HepG2 (cell line): ENCODE measurements around the gene PAFAH1B1. TPM values are rescaled to one million over a fixed set of nuclear protein-coding genes. Genes with fewer than 3 reads are reported as not detected.

Experiments
- ATAC-seq: fragments of 200-7000 bp; cut with Tn5 transposase; 3 replicates; pipeline ENCODE4 v1.9.1; 2020; ENCODE audit warnings: mild to moderate bottlenecking, moderate library complexity
- BruUV-seq: library from RNA; stranded (reverse); fragments of 400-500 nt; replicated peaks from 2 replicates; lab custom pipeline; 2021; lab: Mats Ljungman, UMichigan
- CTCF ChIA-PET: fragments of 300-600 bp; formaldehyde crosslinking; extraction: SDS; loops from one replicate; lab custom pipeline; 2021; ENCODE audit warnings: low total read pairs, inconsistent platforms, low intra/inter-chr PET ratio; lab: Yijun Ruan, JAX
- POLR2A ChIA-PET: fragments of 350-600 bp; sonication (Branson Sonifier 250); formaldehyde crosslinking; loops from one replicate; lab custom pipeline; 2020; ENCODE audit warnings: antibody characterized with exemption, inconsistent platforms; lab: Yijun Ruan, JAX
- DNase-seq: peaks from one replicate; pipeline ENCODE4 v3.0.0-alpha.2; 2015; ENCODE audit warnings: low spot score
- FAIRE-seq: peaks from 3 replicates; lab custom pipeline; 2011; peaks lifted over from hg19 to GRCh38; lab: Jason Lieb, UNC
- H2AFZ ChIP-seq: one replicate; pipeline ENCODE4 v1.6.1; 2011; ENCODE audit warnings: low read length, inconsistent platforms
- H3K27ac ChIP-seq: fragments of 300-600 bp; 3 replicates; pipeline ENCODE4 v1.8.0; 2011; ENCODE audit warnings: mixed run types, mild to moderate bottlenecking, mixed read lengths, low read length, inconsistent platforms; ENCODE audit not compliant: insufficient read depth; ENCODE audit errors: extremely low read length
- H3K27me3 ChIP-seq, 2 experiments: fragments of 200-600 bp in 1 of 2; 2 replicates in 1 of 2; 3 replicates in 1 of 2; pipeline versions ENCODE4 v1.6.0 to v1.8.0; 2011; ENCODE audit warnings: low read length in 2 of 2, mild to moderate bottlenecking in 2 of 2, moderate library complexity in 2 of 2, inconsistent platforms in 1 of 2; ENCODE audit not compliant: insufficient read depth in 2 of 2, control insufficient read depth in 1 of 2
- H3K36me3 ChIP-seq, 2 experiments: fragments of 200-600 bp in 1 of 2; replicated peaks in 1 of 2; 2 replicates in 1 of 2; 3 replicates in 1 of 2; pipeline versions ENCODE4 v1.5.1 to v1.8.0; 2011; ENCODE audit warnings: low read length in 2 of 2, inconsistent platforms in 1 of 2; ENCODE audit not compliant: insufficient read depth in 2 of 2, control insufficient read depth in 1 of 2
- H3K4me1 ChIP-seq: 2 replicates; pipeline ENCODE4 v1.5.1; 2012; ENCODE audit warnings: low read length, inconsistent platforms; ENCODE audit not compliant: insufficient read depth
- H3K4me2 ChIP-seq: 2 replicates; pipeline ENCODE4 v1.6.0; 2011; ENCODE audit warnings: low read depth, low read length, inconsistent platforms
- H3K4me3 ChIP-seq, 3 experiments: fragments of 200-600 bp in 1 of 3; sonication (generic), shearing (Covaris generic) in 1 of 3; replicated peaks in 1 of 3; 2 replicates each; pipeline ENCODE4 v1.5.1; 2011 to 2016; ENCODE audit warnings: low read length in 3 of 3, inconsistent platforms in 2 of 3, low read depth in 2 of 3, mild to moderate bottlenecking in 2 of 3, control low read depth in 1 of 3, mixed read lengths in 1 of 3; ENCODE audit not compliant: insufficient read depth in 1 of 3
- H3K79me2 ChIP-seq: one replicate; pipeline ENCODE4 v1.6.1; 2011; ENCODE audit warnings: low read length, inconsistent platforms; ENCODE audit not compliant: insufficient read depth
- H3K9ac ChIP-seq: 2 replicates; pipeline ENCODE4 v1.6.0; 2011; ENCODE audit warnings: mild to moderate bottlenecking, low read depth, low read length, inconsistent platforms; ENCODE audit not compliant: insufficient read depth
- H3K9me3 ChIP-seq: 2 replicates; pipeline ENCODE4 v1.5.1; 2012; ENCODE audit warnings: mild to moderate bottlenecking, low read length
- H4K20me1 ChIP-seq: 2 replicates; pipeline ENCODE4 v1.6.0; 2011; ENCODE audit warnings: inconsistent platforms, mild to moderate bottlenecking, low read length, moderate library complexity; ENCODE audit not compliant: insufficient read depth
- MAFF ChIP-seq: IDR thresholded peaks from 2 replicates; pipeline ENCODE4 v1.6.1; 2011; ENCODE audit warnings: low read depth, low read length, improper control_type of control experiment
- MLX ChIP-seq: IDR thresholded peaks from 2 replicates; pipeline ENCODE4 v1.6.1; 2016
- NFE2L2 ChIP-seq: fragments of 150-350 bp; IDR thresholded peaks from 2 replicates; pipeline ENCODE4 v1.6.1; 2014; ENCODE audit warnings: low read length
- PAX8 ChIP-seq: sonication (generic); formaldehyde crosslinking; IDR thresholded peaks from 2 replicates; pipeline ENCODE4 v1.8.0; 2022; ENCODE audit warnings: mild to moderate bottlenecking, missing genetic modification reagents, borderline replicate concordance
- SETDB1 ChIP-seq: sonication (generic); formaldehyde crosslinking; IDR thresholded peaks from 2 replicates; pipeline ENCODE4 v1.5.1; 2020; ENCODE audit warnings: missing genetic modification reagents, mild to moderate bottlenecking, borderline replicate concordance
- SNRNP70 ChIP-seq: fragments of 200-400 bp; formaldehyde crosslinking; IDR thresholded peaks from 2 replicates; pipeline ENCODE4 v1.6.1; 2017; ENCODE audit warnings: mild to moderate bottlenecking, low read depth, low read length, moderate library complexity
- TEAD3 ChIP-seq: optimal IDR thresholded peaks from 2 replicates; pipeline ENCODE3; 2016; ENCODE audit warnings: borderline replicate concordance
- ZFP1 ChIP-seq: IDR thresholded peaks from 2 replicates; pipeline ENCODE4 v1.6.1; 2016
- ZNF121 ChIP-seq: sonication (generic); formaldehyde crosslinking; IDR thresholded peaks from 2 replicates; pipeline ENCODE4 v1.5.0; 2020; ENCODE audit warnings: mild to moderate bottlenecking, missing genetic modification reagents
- ZNF160 ChIP-seq: sonication (generic); formaldehyde crosslinking; IDR thresholded peaks from 2 replicates; pipeline ENCODE4 v1.8.0; 2022; ENCODE audit warnings: mild to moderate bottlenecking, inconsistent platforms, missing genetic modification reagents
- WGBS: methylation state at CpG from one replicate; pipeline ENCODE4 v1.1.6; 2017; ENCODE audit warnings: low lambda C conversion rate; 5-methylcytosine and 5-hydroxymethylcytosine counted together
- in situ Hi-C: cut with HindIII; loops from 2 replicates; pipeline ENCODE4 v1.10.0; 2017; ENCODE audit warnings: low pct_unique_long_range_greater_than_20kb; ENCODE audit not compliant: extremely low pct_ligation_motif_present
- intact Hi-C: fragments of 100-400 bp; cut with micrococcal nuclease; formaldehyde crosslinking; loops from one replicate; pipeline ENCODE4 v1.10.0; 2022; ENCODE audit not compliant: unreplicated experiment
- polyA plus RNA-seq, 8 experiments: library from polyadenylated mRNA; depleted of rRNA in 3 of 8; stranded (reverse) in 7 of 8; unstranded in 1 of 8; fragments of >200 nt; fragmentation: Illumina TruSeq in 4 of 8; extraction: Trizol in 4 of 8; gene quantifications; 2 replicates each; pipeline versions ENCODE4 v1.2.1 to v1.2.3, GENCODE V29; 2011 to 2016; ENCODE audit warnings: low read depth in 4 of 8, missing spikeins in 1 of 8, mixed read lengths in 1 of 8; ENCODE audit not compliant: insufficient read depth in 1 of 8
- total RNA-seq, 5 experiments: library from RNA; depleted of rRNA; stranded (reverse); fragments of >200 nt; fragmentation: Illumina TruSeq; extraction: Trizol; gene quantifications; 2 replicates each; pipeline ENCODE4 v1.2.3, GENCODE V29; 2016; ENCODE audit warnings: low read depth in 1 of 5
- TF ChIP-seq, protein P1 (sequence below), 2 experiments: sonication (generic) in 1 of 2; formaldehyde crosslinking in 1 of 2; IDR thresholded peaks; 2 replicates each; pipeline versions ENCODE4 v1.4.0 to v1.6.1; 2018 to 2020; ENCODE audit warnings: missing genetic modification reagents in 2 of 2, borderline replicate concordance in 1 of 2, low read depth in 1 of 2, mild to moderate bottlenecking in 1 of 2, missing biosample characterization in 1 of 2
- TF ChIP-seq, protein P2 (sequence below): fragments of 450-650 bp; IDR thresholded peaks from 2 replicates; pipeline ENCODE4 v1.6.1; 2016

PAFAH1B1 gene
- total and polyA plus RNA-seq, 2 of the 13 experiments (the other 11 are each of a cell fraction or from before 2014, with no cell fraction given): 46.0 to 64.9 TPM

DNA sequence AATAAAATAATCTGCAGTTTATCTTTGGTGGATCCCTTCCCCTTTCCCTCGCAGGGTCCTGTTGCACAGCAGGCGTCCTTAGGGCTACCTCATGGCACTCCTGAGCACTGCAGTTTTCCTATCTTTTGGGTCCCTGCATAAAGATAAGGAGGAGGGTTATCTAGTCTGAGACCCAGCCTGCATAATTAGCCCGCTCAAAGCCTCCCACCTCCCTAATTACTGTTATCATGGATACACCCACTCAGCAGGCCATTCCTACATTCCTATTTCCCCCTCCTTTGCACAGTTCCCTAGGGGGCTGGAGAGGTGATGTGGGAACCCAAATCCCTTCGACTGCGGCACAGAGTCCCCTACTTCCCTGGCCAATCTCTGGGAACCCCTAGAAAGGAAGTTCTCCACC lies 123.2 kb downstream of the PAFAH1B1 start:
- Histone ChIP-seq H3K79me2 (no peaks in the 10 kb centered on the region), H2AFZ (no peak overlapping the region), H3K36me3 (no peaks in the 10 kb centered on the region), H3K9me3 (no peaks in the 10 kb centered on the region), H3K27me3 (no peaks in the 10 kb centered on the region), H3K4me2 (no peak overlapping the region), H4K20me1 (no peaks in the 10 kb centered on the region), H3K9ac (no peak overlapping the region), H3K4me3 (no peak overlapping the region), H3K4me1 (peaks cover 29% of the 10 kb centered on the region), H3K27ac (no peak overlapping the region)
- TF ChIP-seq MAFF (no peak), ZNF121 (CRISPR knock-in tag) (no peak), ZNF160 (no peak), TEAD3 (CRISPR knock-in tag) (no peak), ZFP1 (CRISPR knock-in tag) (no peak), NFE2L2 (no peak), SETDB1 (CRISPR knock-in tag) (no peak), SNRNP70 (no peak), PAX8 (CRISPR knock-in tag) (no peak), MLX (CRISPR knock-in tag) (no peak)
- TF ChIP-seq, protein P1, sequence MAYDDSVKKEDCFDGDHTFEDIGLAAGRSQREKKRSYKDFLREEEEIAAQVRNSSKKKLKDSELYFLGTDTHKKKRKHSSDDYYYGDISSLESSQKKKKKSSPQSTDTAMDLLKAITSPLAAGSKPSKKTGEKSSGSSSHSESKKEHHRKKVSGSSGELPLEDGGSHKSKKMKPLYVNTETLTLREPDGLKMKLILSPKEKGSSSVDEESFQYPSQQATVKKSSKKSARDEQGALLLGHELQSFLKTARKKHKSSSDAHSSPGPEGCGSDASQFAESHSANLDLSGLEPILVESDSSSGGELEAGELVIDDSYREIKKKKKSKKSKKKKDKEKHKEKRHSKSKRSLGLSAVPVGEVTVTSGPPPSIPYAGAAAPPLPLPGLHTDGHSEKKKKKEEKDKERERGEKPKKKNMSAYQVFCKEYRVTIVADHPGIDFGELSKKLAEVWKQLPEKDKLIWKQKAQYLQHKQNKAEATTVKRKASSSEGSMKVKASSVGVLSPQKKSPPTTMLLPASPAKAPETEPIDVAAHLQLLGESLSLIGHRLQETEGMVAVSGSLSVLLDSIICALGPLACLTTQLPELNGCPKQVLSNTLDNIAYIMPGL (CRISPR knock-in tag; IDR thresholded peaks at IDR 0.05; ENCODE audit: borderline replicate concordance in 1 of 2, low read depth in 1 of 2): no peak
- TF ChIP-seq, protein P2, sequence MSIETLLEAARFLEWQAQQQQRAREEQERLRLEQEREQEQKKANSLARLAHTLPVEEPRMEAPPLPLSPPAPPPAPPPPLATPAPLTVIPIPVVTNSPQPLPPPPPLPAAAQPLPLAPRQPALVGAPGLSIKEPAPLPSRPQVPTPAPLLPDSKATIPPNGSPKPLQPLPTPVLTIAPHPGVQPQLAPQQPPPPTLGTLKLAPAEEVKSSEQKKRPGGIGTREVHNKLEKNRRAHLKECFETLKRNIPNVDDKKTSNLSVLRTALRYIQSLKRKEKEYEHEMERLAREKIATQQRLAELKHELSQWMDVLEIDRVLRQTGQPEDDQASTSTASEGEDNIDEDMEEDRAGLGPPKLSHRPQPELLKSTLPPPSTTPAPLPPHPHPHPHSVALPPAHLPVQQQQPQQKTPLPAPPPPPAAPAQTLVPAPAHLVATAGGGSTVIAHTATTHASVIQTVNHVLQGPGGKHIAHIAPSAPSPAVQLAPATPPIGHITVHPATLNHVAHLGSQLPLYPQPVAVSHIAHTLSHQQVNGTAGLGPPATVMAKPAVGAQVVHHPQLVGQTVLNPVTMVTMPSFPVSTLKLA: no peak
- ChIA-PET CTCF (no interaction called here), POLR2A (no interaction called here)
- no TSS peak for BruUV-seq
- ATAC-seq (no peak), FAIRE-seq (no peak), DNase-seq (no peak)
- in situ Hi-C loops (no loop called here), intact Hi-C loops (no loop called here)
- WGBS: 55% methylated on average over 5 of the region's 5 CpGs
